DMS53 treated with DMSO at 0.1 percent for 48 hours (cell line): ENCODE data around the gene ZBTB1.
"Not testable (repeated sequence)": the region's sequence is repeated elsewhere in the genome, so short reads cannot be mapped to it uniquely, and the experiment has no call there.

ENCODE experiments used
- DNase-seq: peaks from one replicate; lab custom pipeline; 2025; ENCODE audit not compliant: unreplicated experiment; lab: John Stamatoyannopoulos, UW

Gene ZBTB1

GRCh38 chr14:64522591-64523355 lies 18.2 kb downstream of the ZBTB1 start:
- DNase-seq, result no peak

GRCh38 chr14:64525354-64525753 lies 20.8 kb downstream of the ZBTB1 start:
- no peak for DNase-seq

GRCh38 chr14:64531567-64531966 lies 27.0 kb downstream of the ZBTB1 start:
- no peak for DNase-seq

DNA sequence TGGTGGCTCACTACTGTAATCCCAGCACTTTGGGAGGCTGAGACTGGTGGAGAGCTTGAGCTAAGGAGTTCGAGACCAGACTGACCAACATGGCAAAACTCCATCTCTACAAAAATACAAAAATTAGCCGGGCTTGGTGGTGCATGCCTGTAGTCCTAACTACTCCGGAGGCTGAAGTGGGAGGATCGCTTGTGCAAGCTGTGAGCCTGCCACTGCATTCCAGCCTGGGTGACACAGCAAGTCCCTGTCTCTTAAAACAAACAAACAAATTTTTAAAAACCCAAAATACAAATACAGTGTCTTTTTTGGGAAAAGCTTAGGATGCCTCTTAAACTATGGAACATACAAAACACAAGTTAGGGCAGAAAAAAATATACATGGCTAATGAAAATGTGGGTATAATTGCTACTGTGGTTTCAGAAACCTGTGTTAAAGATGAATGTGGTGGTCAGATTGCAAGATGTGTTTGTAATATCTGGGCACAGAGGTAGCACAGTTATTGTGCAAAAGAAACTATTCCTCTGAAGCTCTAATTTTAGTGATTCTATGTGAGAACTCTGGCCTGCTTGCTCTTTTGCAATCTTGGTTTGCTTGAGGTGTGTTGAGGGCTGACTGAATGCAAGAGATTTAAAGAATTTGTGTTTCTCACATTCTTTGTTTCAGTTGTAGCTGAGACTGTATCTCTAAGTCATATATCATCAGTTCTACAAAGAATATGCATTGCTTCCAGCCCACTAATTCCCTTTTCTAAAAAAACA lies 32.1 kb downstream of the ZBTB1 start:
- DNase-seq, result no peak

DNA sequence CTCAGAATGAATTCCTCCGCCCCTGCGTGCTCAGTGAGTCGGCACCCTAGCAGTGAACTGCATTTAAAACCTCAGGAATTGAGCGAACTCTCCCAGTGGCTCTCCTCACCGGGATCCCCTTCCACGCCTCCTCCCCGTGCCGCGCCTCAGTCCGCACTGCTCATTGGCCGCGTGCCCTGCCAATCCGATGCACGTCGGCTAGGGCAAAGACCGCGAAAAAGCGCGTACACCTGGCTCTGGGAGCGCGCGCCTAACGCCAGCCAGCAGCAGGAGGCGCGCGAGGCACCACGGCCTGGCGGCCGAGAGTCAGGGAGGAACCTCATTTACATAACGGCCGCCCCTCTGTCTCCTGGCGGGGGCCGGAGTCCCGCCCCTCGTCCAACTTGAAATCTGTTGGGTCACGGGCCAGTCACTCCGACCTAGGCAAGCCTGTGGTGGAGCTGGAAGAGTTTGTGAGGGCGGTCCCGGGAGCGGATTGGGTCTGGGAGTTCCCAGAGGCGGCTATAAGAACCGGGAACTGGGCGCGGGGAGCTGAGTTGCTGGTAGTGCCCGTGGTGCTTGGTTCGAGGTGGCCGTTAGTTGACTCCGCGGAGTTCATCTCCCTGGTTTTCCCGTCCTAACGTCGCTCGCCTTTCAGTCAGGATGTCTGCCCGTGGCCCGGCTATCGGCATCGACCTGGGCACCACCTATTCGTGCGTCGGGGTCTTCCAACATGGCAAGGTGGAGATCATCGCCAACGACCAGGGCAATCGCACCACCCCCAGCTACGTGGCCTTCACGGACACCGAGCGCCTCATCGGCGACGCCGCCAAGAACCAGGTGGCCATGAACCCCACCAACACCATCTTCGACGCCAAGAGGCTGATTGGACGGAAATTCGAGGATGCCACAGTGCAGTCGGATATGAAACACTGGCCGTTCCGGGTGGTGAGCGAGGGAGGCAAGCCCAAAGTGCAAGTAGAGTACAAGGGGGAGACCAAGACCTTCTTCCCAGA lies 35.9 kb downstream of the ZBTB1 start, which contains the start of gene HSPA2:
TSS of gene HSPA2 (plus strand) at position 534 of the 995 bp plus-strand sequence. CDS start at position 643, 109 bp downstream.
- peak; percentile 96 for DNase-seq

- DNase-seq, result no peak
These were observed 36.8 kb downstream of the ZBTB1 start for GRCh38 chr14:64541261-64541971.

GRCh38 chr14:64541972-64542835 lies 37.6 kb downstream of the ZBTB1 start:
- DNase-seq, result no peak

DNA sequence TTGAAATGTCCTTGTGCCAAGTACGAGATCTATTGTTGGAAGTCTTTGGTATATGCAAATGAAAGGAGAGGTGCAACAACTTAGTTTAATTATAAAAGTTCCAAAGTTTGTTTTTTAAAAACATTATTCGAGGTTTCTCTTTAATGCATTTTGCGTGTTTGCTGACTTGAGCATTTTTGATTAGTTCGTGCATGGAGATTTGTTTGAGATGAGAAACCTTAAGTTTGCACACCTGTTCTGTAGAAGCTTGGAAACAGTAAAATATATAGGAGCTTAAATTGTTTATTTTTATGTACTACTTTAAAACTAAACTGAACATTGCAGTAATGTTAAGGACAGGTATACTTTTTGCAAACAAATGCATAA lies 38.2 kb downstream of the ZBTB1 start:
- DNase-seq, result no peak

GRCh38 chr14:64544607-64545312 lies 40.2 kb downstream of the ZBTB1 start:
- no peak for DNase-seq

GRCh38 chr14:64549016-64549415 lies 44.4 kb downstream of the ZBTB1 start:
- no peak for DNase-seq

DNA sequence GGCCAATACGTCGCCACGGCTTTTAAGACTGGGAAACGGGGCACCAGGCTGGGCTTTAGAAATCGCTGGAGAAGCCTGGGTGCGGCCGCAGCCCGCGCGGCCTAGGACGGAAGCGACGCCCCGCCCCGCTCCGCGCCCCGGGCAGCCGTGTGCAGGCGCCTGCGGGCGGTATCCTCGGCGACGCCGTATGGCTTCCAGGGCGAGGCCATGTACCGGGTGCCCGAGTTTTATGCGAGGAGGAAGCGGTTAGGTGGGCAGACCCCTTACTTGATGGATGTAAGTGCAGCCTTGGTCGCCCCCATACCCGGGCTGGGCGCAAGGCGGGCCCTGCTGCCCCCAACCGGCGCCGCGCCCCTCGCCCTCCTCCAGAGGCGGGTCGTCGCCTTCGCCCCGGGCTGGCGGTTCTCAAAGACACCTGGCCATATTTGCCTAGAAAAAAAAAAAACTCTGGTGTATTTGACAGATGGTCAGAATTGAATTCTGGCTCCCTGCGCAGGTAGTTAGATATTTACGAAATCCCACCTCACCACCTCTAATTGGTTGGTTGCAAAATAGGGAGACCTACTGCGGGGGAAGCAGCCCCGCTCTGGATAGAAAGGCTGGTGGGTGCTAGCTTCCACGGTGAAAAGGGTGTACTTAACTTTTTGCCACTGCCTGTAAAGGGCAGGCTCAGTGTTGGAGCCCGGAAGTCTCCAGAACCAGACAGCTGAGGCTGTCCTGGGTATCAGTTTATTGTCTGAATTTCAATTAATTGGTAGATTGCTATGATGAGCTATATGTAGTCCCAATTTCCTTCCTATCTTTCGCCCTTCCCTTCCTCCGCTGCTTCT lies 45.4 kb downstream of the ZBTB1 start, which contains the start of gene PPP1R36:
TSS of gene PPP1R36 (plus strand) at position 171 of the 830 bp plus-strand sequence. CDS start at position 208, 37 bp downstream.
- peak; percentile 38 for DNase-seq

GRCh38 chr14:64550621-64551333 lies 46.2 kb downstream of the ZBTB1 start:
- DNase-seq, result no peak

DNA sequence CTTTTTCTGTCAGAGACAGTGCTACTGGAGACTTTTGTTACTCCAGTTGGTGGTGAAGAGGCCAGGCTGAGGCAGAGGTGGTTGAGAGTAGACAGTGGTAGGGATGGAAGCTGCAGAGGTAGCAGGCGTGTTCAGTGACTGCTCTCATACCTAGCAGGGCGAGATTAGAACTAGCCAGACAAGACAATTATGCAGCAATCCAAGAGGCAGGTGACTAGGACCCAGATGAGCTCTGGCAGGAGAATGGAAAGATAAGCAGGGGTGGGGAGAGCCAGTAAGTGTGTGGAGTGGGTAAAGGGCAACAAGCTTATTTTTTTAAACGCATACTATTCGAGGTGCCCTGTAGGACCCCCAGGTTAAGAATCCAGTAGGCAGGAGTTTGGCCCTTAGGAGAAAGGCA lies 50.0 kb downstream of the ZBTB1 start:
- DNase-seq, result no peak

DNA sequence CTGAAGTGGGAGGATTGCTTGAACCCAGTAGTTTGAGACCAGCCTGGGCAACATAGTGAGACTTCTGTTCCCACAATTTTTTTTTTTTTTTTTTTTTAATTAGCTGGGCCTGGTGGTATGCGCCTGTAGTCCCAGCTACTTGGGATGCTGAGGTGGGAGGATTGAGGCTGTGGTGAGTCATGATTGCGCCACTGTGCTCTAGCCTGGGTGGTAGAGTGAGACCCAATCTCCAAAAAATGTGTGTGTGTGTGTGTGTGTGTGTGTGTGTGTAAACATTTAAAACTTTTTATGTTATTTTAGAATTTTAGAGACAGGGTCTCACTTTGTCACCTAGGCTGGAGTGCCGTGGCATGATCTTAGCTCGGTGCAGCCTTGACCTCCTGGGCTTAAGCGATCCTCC lies 52.0 kb downstream of the ZBTB1 start:
- DNase-seq, result no peak

DNA sequence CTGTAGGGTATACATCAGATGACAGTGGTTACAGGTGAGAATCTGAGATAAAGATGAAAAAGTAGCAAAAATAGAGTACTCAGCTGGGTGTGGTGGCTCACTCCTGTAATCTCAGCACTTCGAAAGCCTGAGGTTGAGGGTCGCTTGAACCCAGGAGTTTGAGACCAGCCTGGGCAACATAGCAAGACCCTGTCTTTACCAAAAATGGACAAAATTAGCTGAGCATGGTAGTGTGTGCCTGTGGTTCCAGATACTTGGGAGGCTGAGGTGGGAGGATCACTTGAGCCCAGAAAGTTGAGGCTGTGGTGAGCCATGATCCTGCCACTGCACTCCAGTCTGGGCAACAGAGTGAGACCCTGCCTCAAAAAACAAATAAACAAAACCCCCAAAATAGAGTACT lies 53.6 kb downstream of the ZBTB1 start:
- DNase-seq, result not testable (repeated sequence)

- no peak for DNase-seq
These were observed 57.1 kb downstream of the ZBTB1 start for GRCh38 chr14:64561631-64562030.

GRCh38 chr14:64562436-64562835 lies 57.9 kb downstream of the ZBTB1 start:
- no peak for DNase-seq
